RWPE2 (cell line): ENCODE measurements around the gene ADGRD2.
"Not testable (repeated sequence)": the region's sequence is repeated elsewhere in the genome, so short reads cannot be mapped to it uniquely, and the experiment has no call there.

Source experiments
- ATAC-seq: fragments of 200-7000 bp; cut with Tn5 transposase; 3 replicates; pipeline ENCODE4 v1.9.1; 2021; ENCODE audit warnings: low read depth
- DNase-seq: peaks from one replicate; pipeline ENCODE4 v3.0.0-alpha.2; 2020; ENCODE audit warnings: low spot score
- H3K27ac ChIP-seq: fragments of 450-650 bp; 2 replicates; pipeline ENCODE4 v1.5.1; 2017; ENCODE audit warnings: mild to moderate bottlenecking; ENCODE audit not compliant: poor library complexity, severe bottlenecking
- H3K27me3 ChIP-seq: fragments of 250-450 bp; sonication (Bioruptor Pico); 2 replicates; pipeline ENCODE4 v1.5.1; 2021; ENCODE audit warnings: mild to moderate bottlenecking, moderate library complexity; ENCODE audit not compliant: insufficient read depth, poor library complexity, severe bottlenecking
- H3K36me3 ChIP-seq: fragments of 250-450 bp; sonication (Bioruptor Pico); 2 replicates; pipeline ENCODE4 v1.5.1; 2020; ENCODE audit warnings: low read depth, mild to moderate bottlenecking, moderate library complexity
- H3K4me1 ChIP-seq: fragments of 250-450 bp; sonication (Bioruptor Pico); 2 replicates; pipeline ENCODE4 v1.5.1; 2021; ENCODE audit warnings: mild to moderate bottlenecking, moderate library complexity; ENCODE audit not compliant: insufficient read depth, poor library complexity, severe bottlenecking
- H3K4me3 ChIP-seq: fragments of 250-450 bp; sonication (Bioruptor Pico); 2 replicates; pipeline ENCODE4 v1.5.1; 2021; ENCODE audit warnings: mild to moderate bottlenecking, moderate library complexity; ENCODE audit not compliant: severe bottlenecking
- H3K9me3 ChIP-seq: fragments of 250-450 bp; sonication (Bioruptor Pico); 2 replicates; pipeline ENCODE4 v1.5.1; 2021; ENCODE audit warnings: mild to moderate bottlenecking, moderate library complexity; ENCODE audit not compliant: severe bottlenecking
- CTCF ChIP-seq: fragments of 450-650 bp; IDR thresholded peaks from one replicate; pipeline ENCODE4 v1.5.1; 2017; ENCODE audit warnings: mild to moderate bottlenecking, moderate library complexity; ENCODE audit not compliant: poor library complexity, severe bottlenecking

Gene ADGRD2

DNA sequence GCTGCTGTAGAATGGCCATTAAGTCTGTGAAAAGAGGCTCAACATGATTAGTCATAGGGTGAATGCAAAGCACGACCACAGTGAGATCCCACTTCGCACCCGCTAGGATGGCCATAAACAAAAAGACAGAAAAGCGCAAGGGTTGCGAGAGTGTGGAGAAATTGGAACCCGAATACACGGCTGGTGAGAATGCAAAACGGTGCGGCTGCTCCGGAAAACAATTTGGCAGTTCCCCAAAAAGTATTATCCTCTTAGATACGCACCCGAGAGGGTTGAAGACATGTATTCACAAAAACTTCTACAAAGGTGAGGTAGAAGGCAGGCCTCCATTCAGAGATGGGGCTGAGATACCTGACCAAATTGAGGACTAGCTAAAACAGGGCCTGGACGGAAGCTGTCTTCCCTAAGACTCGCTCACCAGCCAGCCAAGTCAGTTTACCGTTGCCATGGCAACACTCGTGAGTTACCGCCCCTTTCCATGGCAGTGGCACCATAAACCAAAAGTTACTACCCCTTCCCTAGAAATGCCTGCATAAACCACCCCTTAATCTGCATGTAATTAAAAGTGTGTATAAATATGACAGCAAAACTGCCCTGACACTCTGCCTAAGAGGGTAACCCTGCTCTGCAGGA is 34.3 kb upstream of the ADGRD2 start:
- no peak for DNase-seq
- Histone ChIP-seq H3K27me3 (no peaks in the 10 kb centered on the region), H3K27ac (no peak overlapping the region), H3K4me3 (peak overlapping the region; percentile 73), H3K36me3 (peaks cover 39% of the 10 kb centered on the region), H3K4me1 (peaks cover 30% of the 10 kb centered on the region), H3K9me3 (no peaks in the 10 kb centered on the region)
- no peak for ATAC-seq
- no peak for TF ChIP-seq CTCF

- Histone ChIP-seq H3K27me3 (no peaks in the 10 kb centered on the region), H3K27ac (no peak overlapping the region), H3K4me3 (no peak overlapping the region), H3K9me3 (no peaks in the 10 kb centered on the region), H3K4me1 (no peaks in the 10 kb centered on the region), H3K36me3 (no peaks in the 10 kb centered on the region)
- DNase-seq (no peak), ATAC-seq (no peak; the same call in 2 of the 3 replicates)
- peak; percentile 77 for TF ChIP-seq CTCF
Observed at GRCh38 chr9:124419832-124420489, 30.3 kb upstream of the ADGRD2 start.

DNA sequence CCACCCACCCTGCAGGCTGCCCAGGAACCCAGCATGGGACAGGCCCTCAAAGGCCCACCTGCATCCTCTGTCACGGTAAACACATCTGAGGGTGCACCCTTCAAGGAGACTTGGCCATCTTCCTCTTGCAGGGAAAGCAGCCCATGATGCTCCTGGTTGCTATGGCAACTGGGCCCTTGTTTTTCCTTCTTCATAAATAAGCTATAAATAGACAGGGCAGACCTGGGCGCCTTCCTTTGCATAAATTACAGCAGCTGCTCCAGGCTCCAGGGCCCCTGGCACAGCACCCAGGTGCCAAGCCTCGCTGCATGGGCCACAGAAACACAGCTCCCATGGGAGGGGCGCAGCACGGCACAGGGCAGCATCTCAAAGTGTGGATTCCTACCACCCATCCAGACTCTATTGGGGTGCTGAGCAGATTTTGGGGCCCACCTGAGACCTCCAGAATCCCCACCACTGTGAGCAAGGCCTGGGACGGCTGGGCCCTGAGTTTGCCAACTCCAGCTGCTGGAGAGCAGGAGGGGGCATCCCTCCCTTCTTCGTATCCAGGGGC is 29.2 kb upstream of the ADGRD2 start:
- Histone ChIP-seq H3K27ac (no peak overlapping the region), H3K4me3 (no peak overlapping the region), H3K9me3 (no peaks in the 10 kb centered on the region), H3K36me3 (no peaks in the 10 kb centered on the region), H3K27me3 (no peaks in the 10 kb centered on the region), H3K4me1 (no peaks in the 10 kb centered on the region)
- no peak for DNase-seq
- no peak for ATAC-seq
- no peak for TF ChIP-seq CTCF

- H3K9me3 ChIP-seq = no peaks in the 10 kb centered on the region
- no peak overlapping the region for H3K27ac ChIP-seq
- no peaks in the 10 kb centered on the region for H3K27me3 ChIP-seq
- ATAC-seq (no peak), DNase-seq (no peak)
- no peak overlapping the region for H3K4me3 ChIP-seq
- TF ChIP-seq CTCF = no peak
- H3K4me1 ChIP-seq = no peaks in the 10 kb centered on the region
- no peaks in the 10 kb centered on the region for H3K36me3 ChIP-seq
Observed at GRCh38 chr9:124423155-124423554, 27.1 kb upstream of the ADGRD2 start.

GRCh38 chr9:124423591-124423990 is 26.7 kb upstream of the ADGRD2 start:
- Histone ChIP-seq H3K36me3 (no peaks in the 10 kb centered on the region), H3K9me3 (no peaks in the 10 kb centered on the region), H3K27ac (no peak overlapping the region), H3K4me3 (no peak overlapping the region), H3K27me3 (no peaks in the 10 kb centered on the region), H3K4me1 (no peaks in the 10 kb centered on the region)
- no peak for DNase-seq
- no peak for TF ChIP-seq CTCF
- no peak for ATAC-seq

GRCh38 chr9:124425733-124426132 is 24.5 kb upstream of the ADGRD2 start:
- not testable (repeated sequence) for H3K36me3 ChIP-seq, H3K27me3 ChIP-seq, ATAC-seq, H3K4me3 ChIP-seq, H3K27ac ChIP-seq, H3K9me3 ChIP-seq, H3K4me1 ChIP-seq, DNase-seq
